SK-N-SH (cell line): ENCODE results near the gene GPR55. TPM values are rescaled to one million over a fixed set of nuclear protein-coding genes. Genes with fewer than 3 reads are reported as not detected.

Source experiments
- CTCF ChIA-PET: fragments of 300-600, 350-600 bp; formaldehyde crosslinking; extraction: SDS; loops from one replicate; lab custom pipeline; 2021; lab: Yijun Ruan, JAX
- POLR2A ChIA-PET: fragments of 350-600 bp; sonication (Branson Sonifier 250); formaldehyde crosslinking; extraction: SDS; loops from one replicate; lab custom pipeline; 2020; ENCODE audit warnings: antibody characterized with exemption, inconsistent platforms; lab: Yijun Ruan, JAX
- DNase-seq: peaks from one replicate; pipeline ENCODE4 v3.0.0; 2012
- H2AFZ ChIP-seq: fragments of 200-600 bp; sonication (generic); 2 replicates; pipeline ENCODE4 v1.8.1; 2016; ENCODE audit warnings: antibody characterized with exemption, mild to moderate bottlenecking, low read depth
- H3F3A ChIP-seq: fragments of 200-600 bp; sonication (generic); replicated peaks from 2 replicates; pipeline ENCODE3; 2016; ENCODE audit warnings: antibody characterized with exemption, mild to moderate bottlenecking; ENCODE audit not compliant: insufficient read depth
- H3K27ac ChIP-seq, 2 experiments: fragments of 200-500 bp in 1 of 2; fragments of 200-600 bp in 1 of 2; sonication (Bioruptor generic) in 1 of 2; sonication (generic), shearing (Covaris generic) in 1 of 2; 2 replicates each; pipeline versions ENCODE4 v1.5.1 to v1.6.1; 2014 to 2016; ENCODE audit warnings: low read depth in 2 of 2, inconsistent platforms in 1 of 2, low read length in 1 of 2, mild to moderate bottlenecking in 1 of 2, mixed read lengths in 1 of 2
- H3K27me3 ChIP-seq: fragments of 200-600 bp; sonication (generic), shearing (Covaris generic); 2 replicates; pipeline ENCODE4 v1.6.1; 2016; ENCODE audit warnings: mixed run types; ENCODE audit not compliant: insufficient read depth
- H3K36me3 ChIP-seq, 2 experiments: fragments of 200-500 bp in 1 of 2; fragments of 200-600 bp in 1 of 2; sonication (Bioruptor generic) in 1 of 2; sonication (generic) in 1 of 2; replicated peaks in 1 of 2; 2 replicates each; pipeline versions ENCODE3 to v1.5.1; 2014 to 2016; ENCODE audit warnings: low read length in 1 of 2, mild to moderate bottlenecking in 1 of 2; ENCODE audit not compliant: insufficient read depth in 2 of 2, control insufficient read depth in 1 of 2
- H3K4me1 ChIP-seq, 2 experiments: fragments of 200-500 bp in 1 of 2; fragments of 200-600 bp in 1 of 2; sonication (Bioruptor generic) in 1 of 2; sonication (generic), shearing (Covaris generic) in 1 of 2; 2 replicates each; pipeline versions ENCODE4 v1.5.1 to v1.6.1; 2014 to 2016; ENCODE audit warnings: low read depth in 1 of 2, low read length in 1 of 2, mixed run types in 1 of 2; ENCODE audit not compliant: insufficient read depth in 2 of 2, control insufficient read depth in 1 of 2
- H3K4me2 ChIP-seq: fragments of 200-600 bp; sonication (generic), shearing (Covaris generic); 2 replicates; pipeline ENCODE4 v1.6.1; 2017; ENCODE audit warnings: mixed run types
- H3K4me3 ChIP-seq, 2 experiments: fragments of 200-500 bp in 1 of 2; fragments of 200-600 bp in 1 of 2; sonication (Bioruptor generic) in 1 of 2; sonication (generic), shearing (Covaris generic) in 1 of 2; 2 replicates each; pipeline versions ENCODE4 v1.5.1 to v1.8.1; 2014 to 2016; ENCODE audit warnings: low read depth in 2 of 2, inconsistent platforms in 1 of 2, low read length in 1 of 2, mild to moderate bottlenecking in 1 of 2, mixed read lengths in 1 of 2, moderate library complexity in 1 of 2
- H3K79me2 ChIP-seq: fragments of 200-600 bp; sonication (generic); 2 replicates; pipeline ENCODE4 v1.8.1; 2017; ENCODE audit warnings: mild to moderate bottlenecking; ENCODE audit not compliant: insufficient read depth
- H3K9ac ChIP-seq: fragments of 200-600 bp; sonication (generic); 2 replicates; pipeline ENCODE4 v1.6.1; 2017; ENCODE audit warnings: mixed run types
- H3K9me2 ChIP-seq: fragments of 200-600 bp; sonication (generic); 2 replicates; pipeline ENCODE4 v1.6.1; 2017; ENCODE audit warnings: mixed run types
- H3K9me3 ChIP-seq: fragments of 200-600 bp; sonication (generic); 2 replicates; pipeline ENCODE4 v1.6.1; 2017; ENCODE audit warnings: mixed run types, mild to moderate bottlenecking, moderate library complexity
- H4K20me1 ChIP-seq: fragments of 200-600 bp; sonication (generic); 2 replicates; pipeline ENCODE4 v1.6.1; 2017; ENCODE audit warnings: mild to moderate bottlenecking, mixed run types; ENCODE audit not compliant: insufficient read depth
- CHD2 ChIP-seq: fragments of 150-350 bp; IDR thresholded peaks from 2 replicates; pipeline ENCODE4 v1.6.1; 2018; ENCODE audit warnings: low read length; ENCODE audit not compliant: partially characterized antibody
- CTCF ChIP-seq: fragments of 200-600 bp; sonication (generic); IDR thresholded peaks from 2 replicates; pipeline ENCODE4 v1.6.1; 2017; ENCODE audit warnings: antibody characterized with exemption, mild to moderate bottlenecking, moderate library complexity
- ELF1 ChIP-seq: IDR thresholded peaks from 2 replicates; pipeline ENCODE4 v1.4.0; 2012
- EZH2phosphoT487 ChIP-seq: fragments of 200-600 bp; sonication (generic); IDR thresholded peaks from 2 replicates; pipeline ENCODE4 v1.6.1; 2017; ENCODE audit warnings: low read depth, mixed run types, mild to moderate bottlenecking, antibody characterized with exemption, moderate library complexity, borderline replicate concordance
- FOSL2 ChIP-seq: IDR thresholded peaks from 2 replicates; pipeline ENCODE4 v1.4.0; 2012; ENCODE audit warnings: low read depth, mild to moderate bottlenecking, moderate library complexity, borderline replicate concordance
- GABPA ChIP-seq: IDR thresholded peaks from 2 replicates; pipeline ENCODE4 v1.4.0; 2012; ENCODE audit warnings: low read depth, mild to moderate bottlenecking
- IRF3 ChIP-seq: fragments of 150-350 bp; IDR thresholded peaks from 2 replicates; pipeline ENCODE4 v1.6.1; 2016; ENCODE audit warnings: mild to moderate bottlenecking, low read depth, low read length
- NRF1 ChIP-seq: IDR thresholded peaks from 2 replicates; pipeline ENCODE4 v1.6.1; 2012; ENCODE audit warnings: low read depth, mild to moderate bottlenecking, low read length
- POLR2AphosphoS5 ChIP-seq: IDR thresholded peaks from 2 replicates; pipeline ENCODE4 v1.6.1; 2012; ENCODE audit warnings: low read depth, low read length
- RAD21 ChIP-seq: IDR thresholded peaks from 2 replicates; pipeline ENCODE4 v1.6.1; 2012; ENCODE audit warnings: mild to moderate bottlenecking, low read length
- RFX5 ChIP-seq: IDR thresholded peaks from 2 replicates; pipeline ENCODE4 v1.6.1; 2012; ENCODE audit warnings: mild to moderate bottlenecking, improper control_type of control experiment, low read length
- RXRA ChIP-seq: IDR thresholded peaks from 2 replicates; pipeline ENCODE4 v1.4.0; 2012; ENCODE audit warnings: low read depth, mild to moderate bottlenecking, borderline replicate concordance
- SIN3A ChIP-seq: IDR thresholded peaks from 2 replicates; pipeline ENCODE4 v1.6.1; 2012; ENCODE audit warnings: low read depth, mild to moderate bottlenecking, low read length, moderate library complexity, borderline replicate concordance
- TAF1 ChIP-seq: IDR thresholded peaks from 2 replicates; pipeline ENCODE4 v1.6.1; 2012; ENCODE audit warnings: low read depth, mild to moderate bottlenecking, low read length, moderate library complexity, borderline replicate concordance
- TCF12 ChIP-seq: IDR thresholded peaks from 2 replicates; pipeline ENCODE4 v1.4.0; 2012
- TEAD4 ChIP-seq: IDR thresholded peaks from 2 replicates; pipeline ENCODE4 v1.4.0; 2012; ENCODE audit warnings: mild to moderate bottlenecking, borderline replicate concordance; ENCODE audit not compliant: insufficient read depth
- YY1 ChIP-seq: IDR thresholded peaks from 2 replicates; pipeline ENCODE4 v1.4.0; 2012; ENCODE audit warnings: low read depth, mild to moderate bottlenecking
- WGBS: methylation state at CpG from one replicate; pipeline ENCODE4 v1.1.6; 2017; ENCODE audit warnings: low lambda C conversion rate; 5-methylcytosine and 5-hydroxymethylcytosine counted together
- polyA plus RNA-seq, 3 experiments: library from polyadenylated mRNA; depleted of rRNA; stranded (reverse); fragments of >200 nt; gene quantifications; 2 replicates each; pipeline ENCODE4 v1.2.3, GENCODE V29; 2012

Gene GPR55
- polyA plus RNA-seq, 1 of the 3 experiments (the other 2 are of a cell fraction), result not detected

- TF ChIP-seq CTCF (no peak), RXRA (no peak), ELF1 (no peak), YY1 (no peak)
These were observed 31.7 kb downstream of the GPR55 start (continued) for GRCh38 chr2:230893338-230893737.

- Histone ChIP-seq H3K4me2 (no peak overlapping the region), H3K4me3 (no peak overlapping the region), H3K9me3 (no peaks in the 10 kb centered on the region), H4K20me1 (no peaks in the 10 kb centered on the region), H3K9me2 (no peaks in the 10 kb centered on the region), H3K9ac (no peak overlapping the region), H3K4me1 (peaks cover 0 to 2% of the 10 kb centered on the region in 2 experiments; a peak in 1 of 4 replicates), H3K27me3 (no peaks in the 10 kb centered on the region; the same call in 1 of the 2 replicates), H3F3A (no peaks in the 10 kb centered on the region), H2AFZ (no peak overlapping the region), H3K27ac (no peak overlapping the region), H3K79me2 (no peaks in the 10 kb centered on the region), H3K36me3 (no peaks in the 10 kb centered on the region)
- ChIA-PET CTCF (interaction anchor here (1.2 to 1.4 kb wide), 2 partner anchors 67 to 96 kb away, joined by 3 to 5 read pairs; no protein-coding TSS in a partner anchor), POLR2A (no interaction called here)
- TF ChIP-seq EZH2phosphoT487, result no peak
- no peak for TF ChIP-seq TEAD4
- no peak for TF ChIP-seq IRF3
- TF ChIP-seq NRF1, result no peak
- no peak for TF ChIP-seq CTCF
- no peak for TF ChIP-seq ELF1
- no peak for TF ChIP-seq FOSL2
- TF ChIP-seq RFX5, result no peak
- no peak for TF ChIP-seq RXRA
- no peak for TF ChIP-seq RAD21
- no peak for TF ChIP-seq POLR2AphosphoS5
- no peak for TF ChIP-seq GABPA
- no peak for TF ChIP-seq CHD2
- TF ChIP-seq TCF12, result no peak
- TF ChIP-seq SIN3A, result no peak
- TF ChIP-seq TAF1, result no peak
- WGBS, result 55% methylated on average over 6 of the region's 6 CpGs
- DNase-seq, result no peak
These were observed 33.5 kb downstream of the GPR55 start for GRCh38 chr2:230891509-230891908.
